OCI-LY3 (cell line): ENCODE results near the gene FOXP3.

ENCODE experiments used
- CTCF ChIP-seq: fragments of 200-600, 300-600 bp; sonication (generic); IDR thresholded peaks from 2 replicates; pipeline ENCODE4 v1.5.1; 2014; ENCODE audit warnings: antibody characterized with exemption, low read length, low read depth
- EZH2phosphoT487 ChIP-seq: fragments of 200-600 bp; shearing (Covaris generic); IDR thresholded peaks from 2 replicates; pipeline ENCODE4 v1.6.1; 2018; ENCODE audit warnings: antibody characterized with exemption, mixed run types, low read depth

- TF ChIP-seq CTCF (no peak), EZH2phosphoT487 (no peak)
Observed at GRCh38 chrX:49214996-49215526, 49.4 kb downstream of the FOXP3 start.
